ENCODE results near the gene MARK1. TPM values are rescaled to one million over a fixed set of nuclear protein-coding genes. Genes with fewer than 3 reads are reported as not detected.
"Not testable (repeated sequence)": the region's sequence is repeated elsewhere in the genome, so short reads cannot be mapped to it uniquely, and the experiment has no call there.

Gene MARK1
- total RNA-seq, 1 experiment from 2014 or later, result 1.8 TPM

GRCh38 chr1:220604926-220605325 lies 77.0 kb downstream of the MARK1 start:
- no TSS peak for BruUV-seq (replicated peaks)
- no peaks in the 10 kb centered on the region for H3K9me3 Mint-ChIP-seq (ENCODE audit: low read depth, unreplicated experiment)
- no peak overlapping the region for H3K4me3 Mint-ChIP-seq (ENCODE audit: low read depth, unreplicated experiment)
- intact Hi-C loops (cut with micrococcal nuclease; ENCODE audit: unreplicated experiment), result no loop called here
- H3K27ac Mint-ChIP-seq (ENCODE audit: unreplicated experiment), result no peak overlapping the region
- H3K36me3 Mint-ChIP-seq (ENCODE audit: insufficient read depth, unreplicated experiment), result no peaks in the 10 kb centered on the region
- CTCF ChIA-PET, result no interaction called here
- no peak for DNase-seq
- H3K4me1 Mint-ChIP-seq (ENCODE audit: low read depth, unreplicated experiment), result no peaks in the 10 kb centered on the region
- peaks cover 13% of the 10 kb centered on the region for H3K27me3 Mint-ChIP-seq (ENCODE audit: unreplicated experiment)
- no peak for TF ChIP-seq CTCF (IDR thresholded peaks at IDR 0.05; ENCODE audit: unreplicated experiment)

GRCh38 chr1:220605651-220606050 lies 77.7 kb downstream of the MARK1 start:
- BruUV-seq (replicated peaks); DNase-seq; H3K9me3 Mint-ChIP-seq (ENCODE audit: low read depth, unreplicated experiment); H3K36me3 Mint-ChIP-seq (ENCODE audit: insufficient read depth, unreplicated experiment); intact Hi-C loops (cut with micrococcal nuclease; ENCODE audit: unreplicated experiment); H3K4me3 Mint-ChIP-seq (ENCODE audit: low read depth, unreplicated experiment); CTCF ChIA-PET; H3K4me1 Mint-ChIP-seq (ENCODE audit: low read depth, unreplicated experiment); H3K27ac Mint-ChIP-seq (ENCODE audit: unreplicated experiment): not testable (repeated sequence)
- peaks cover 20% of the 10 kb centered on the region for H3K27me3 Mint-ChIP-seq (ENCODE audit: unreplicated experiment)

- not testable (repeated sequence) for H3K27ac Mint-ChIP-seq (ENCODE audit: unreplicated experiment)
These were observed 83.2 kb downstream of the MARK1 start for GRCh38 chr1:220611100-220611499.

GRCh38 chr1:220616836-220617235 lies 88.9 kb downstream of the MARK1 start:
- Mint-ChIP-seq H3K36me3 (ENCODE audit: insufficient read depth, unreplicated experiment) (no peaks in the 10 kb centered on the region), H3K27ac (ENCODE audit: unreplicated experiment) (no peak overlapping the region), H3K4me1 (ENCODE audit: low read depth, unreplicated experiment) (no peaks in the 10 kb centered on the region), H3K4me3 (ENCODE audit: low read depth, unreplicated experiment) (no peak overlapping the region), H3K27me3 (ENCODE audit: unreplicated experiment) (no peaks in the 10 kb centered on the region), H3K9me3 (ENCODE audit: low read depth, unreplicated experiment) (no peaks in the 10 kb centered on the region)
- no peak for TF ChIP-seq CTCF (IDR thresholded peaks at IDR 0.05; ENCODE audit: unreplicated experiment)
- CTCF ChIA-PET, result no interaction called here
- no peak for DNase-seq
- no TSS peak for BruUV-seq (replicated peaks)
- intact Hi-C loops (cut with micrococcal nuclease; ENCODE audit: unreplicated experiment), result no loop called here

More at GRCh38 chr1:220611100-220611499, 83.2 kb downstream of the MARK1 start:
- DNase-seq; intact Hi-C loops (cut with micrococcal nuclease; ENCODE audit: unreplicated experiment); H3K36me3 Mint-ChIP-seq (ENCODE audit: insufficient read depth, unreplicated experiment); BruUV-seq (replicated peaks); H3K4me1 Mint-ChIP-seq (ENCODE audit: low read depth, unreplicated experiment); CTCF ChIA-PET; H3K4me3 Mint-ChIP-seq (ENCODE audit: low read depth, unreplicated experiment); H3K9me3 Mint-ChIP-seq (ENCODE audit: low read depth, unreplicated experiment): not testable (repeated sequence)
- peaks cover 22% of the 10 kb centered on the region for H3K27me3 Mint-ChIP-seq (ENCODE audit: unreplicated experiment)

- intact Hi-C loops (cut with micrococcal nuclease; ENCODE audit: unreplicated experiment), result no loop called here
- H3K36me3 Mint-ChIP-seq (ENCODE audit: insufficient read depth, unreplicated experiment), result no peaks in the 10 kb centered on the region
- H3K4me1 Mint-ChIP-seq (ENCODE audit: low read depth, unreplicated experiment), result no peaks in the 10 kb centered on the region
- TF ChIP-seq CTCF (IDR thresholded peaks at IDR 0.05; ENCODE audit: unreplicated experiment), result no peak
- CTCF ChIA-PET, result no interaction called here
- no peak overlapping the region for H3K4me3 Mint-ChIP-seq (ENCODE audit: low read depth, unreplicated experiment)
- DNase-seq, result no peak
- BruUV-seq (replicated peaks), result no TSS peak
- H3K27me3 Mint-ChIP-seq (ENCODE audit: unreplicated experiment), result no peaks in the 10 kb centered on the region
- no peak overlapping the region for H3K27ac Mint-ChIP-seq (ENCODE audit: unreplicated experiment)
- peaks cover 5% of the 10 kb centered on the region for H3K9me3 Mint-ChIP-seq (ENCODE audit: low read depth, unreplicated experiment)
These were observed 100.5 kb downstream of the MARK1 start for GRCh38 chr1:220628431-220628830.
